Measurements from ENCODE around the gene MPIG6B.

MPIG6B gene

DNA sequence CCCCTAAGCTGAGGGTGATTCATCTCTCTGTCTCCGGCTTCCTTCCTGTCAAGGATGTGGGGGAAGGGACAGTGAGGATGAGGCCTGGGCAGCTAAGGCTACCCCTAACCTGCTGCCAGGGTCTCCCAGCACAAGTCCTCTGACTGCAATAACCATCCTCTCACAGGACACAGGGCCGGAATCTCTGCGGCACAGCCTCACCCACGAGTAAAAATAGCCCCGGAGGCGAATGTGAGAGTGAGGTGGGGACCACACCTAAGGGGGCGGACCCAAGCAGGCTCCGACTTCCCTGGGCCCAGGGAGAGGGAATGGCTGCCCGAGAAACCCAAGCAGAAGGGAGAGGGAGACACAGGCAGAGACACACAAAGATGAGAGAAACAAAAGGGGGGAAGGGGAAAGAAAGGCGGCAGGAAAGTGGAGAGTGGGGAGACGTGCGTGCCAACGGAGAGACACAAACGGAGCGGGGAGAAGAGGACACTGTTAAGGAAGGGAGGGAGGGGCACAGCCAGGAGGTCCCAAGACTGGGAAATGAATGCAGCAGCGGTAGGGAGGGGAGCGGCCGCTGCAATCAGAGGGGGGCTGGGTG lies 11.7 kb downstream of the MPIG6B start:
- ATAC-seq, result peak; percentile 7; the same call in 2 of the 3 replicates

DNA sequence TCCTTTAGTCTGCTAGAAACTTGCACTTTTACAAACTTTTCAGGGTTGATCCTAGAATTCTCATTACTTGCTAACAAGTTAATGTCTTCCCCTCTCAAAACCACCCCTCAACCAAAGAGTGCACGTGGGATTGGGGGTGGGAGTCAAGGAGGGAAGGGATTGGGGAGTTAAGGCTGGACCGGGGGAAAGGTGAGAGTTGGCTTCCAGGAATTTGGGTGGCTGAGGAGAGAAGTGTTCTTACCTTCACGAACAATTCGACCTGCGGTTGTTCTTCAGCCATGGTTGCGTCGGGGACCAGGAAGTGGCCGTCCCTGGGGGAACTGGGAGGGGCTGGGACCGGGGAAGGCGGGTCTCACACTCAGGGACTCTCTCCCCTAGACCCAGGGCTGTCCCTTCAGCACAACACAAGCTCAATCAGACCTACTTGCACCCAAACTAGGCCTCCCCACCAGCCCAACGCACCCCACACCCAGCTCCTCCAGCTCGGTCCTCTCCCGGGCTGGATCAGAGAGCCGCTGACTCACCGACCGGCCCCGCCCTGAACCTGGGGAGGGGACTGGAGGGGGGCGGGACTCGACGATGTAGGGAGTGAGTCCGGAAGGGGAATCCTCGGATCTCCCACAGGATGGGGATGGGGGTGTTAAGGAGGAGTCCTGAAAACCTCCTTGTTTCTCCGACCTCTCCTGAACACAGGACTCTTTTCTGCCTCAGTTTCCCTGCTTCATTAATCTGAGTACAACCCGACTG lies 13.0 kb downstream of the MPIG6B start, which contains the start of gene CLIC1:
Gene CLIC1, minus strand, starts transcription at position 510 of the 747 bp plus-strand sequence. Its CDS starts 230 bp downstream, at position 280.
- ATAC-seq, result peak; percentile 67
- TF ChIP-seq ZNF8 (CRISPR knock-in tag; IDR thresholded peaks at IDR 0.05) (no peak), ZFP3 (CRISPR knock-in tag; IDR thresholded peaks at IDR 0.05) (no peak), ZNF70 (CRISPR knock-in tag; IDR thresholded peaks at IDR 0.05) (no peak), SNAI2 (CRISPR knock-in tag; IDR thresholded peaks at IDR 0.05) (no peak), CSDC2 (CRISPR knock-in tag; IDR thresholded peaks at IDR 0.05) (no peak), TSHZ2 (CRISPR knock-in tag; IDR thresholded peaks at IDR 0.05) (no peak), POU6F1 (CRISPR knock-in tag; IDR thresholded peaks at IDR 0.05; ENCODE audit: borderline replicate concordance, low read depth) (no peak), ZNF565 (CRISPR knock-in tag; conservative IDR thresholded peaks at IDR 0.05; ENCODE audit: low read depth) (no peak), OSR1 (CRISPR knock-in tag; IDR thresholded peaks at IDR 0.05) (no peak), ISL1 (CRISPR knock-in tag; IDR thresholded peaks at IDR 0.05) (no peak), RARB (CRISPR knock-in tag; IDR thresholded peaks at IDR 0.05) (no peak)

More for the DNA sequence above, 11.7 kb downstream of the MPIG6B start:
- no peak for TF ChIP-seq ARNTL (CRISPR knock-in tag; IDR thresholded peaks at IDR 0.05; ENCODE audit: borderline replicate concordance, low read depth)
- no peak for TF ChIP-seq PPARA (CRISPR knock-in tag; IDR thresholded peaks at IDR 0.05; ENCODE audit: borderline replicate concordance)
- no peak for TF ChIP-seq ZC3H10 (CRISPR knock-in tag; IDR thresholded peaks at IDR 0.05)
- TF ChIP-seq POU6F1 (CRISPR knock-in tag; IDR thresholded peaks at IDR 0.05; ENCODE audit: borderline replicate concordance, low read depth), result no peak
- no peak for TF ChIP-seq ZNF565 (CRISPR knock-in tag; conservative IDR thresholded peaks at IDR 0.05; ENCODE audit: low read depth)
- TF ChIP-seq ZFP30 (CRISPR knock-in tag; IDR thresholded peaks at IDR 0.05), result no peak
- TF ChIP-seq PATZ1 (CRISPR knock-in tag; IDR thresholded peaks at IDR 0.05; ENCODE audit: borderline replicate concordance), result no peak
- no peak for TF ChIP-seq CREB5 (CRISPR knock-in tag; IDR thresholded peaks at IDR 0.05; ENCODE audit: low read depth)
- no peak for TF ChIP-seq OSR1 (CRISPR knock-in tag; IDR thresholded peaks at IDR 0.05)
- TF ChIP-seq TCF4 (CRISPR knock-in tag; IDR thresholded peaks at IDR 0.05; ENCODE audit: borderline replicate concordance), result no peak
- no peak for TF ChIP-seq SNAI2 (CRISPR knock-in tag; IDR thresholded peaks at IDR 0.05)
- no peak for TF ChIP-seq ZNF70 (CRISPR knock-in tag; IDR thresholded peaks at IDR 0.05)
- no peak for TF ChIP-seq BACH2 (CRISPR knock-in tag; IDR thresholded peaks at IDR 0.05; ENCODE audit: borderline replicate concordance)
- no peak for TF ChIP-seq TSHZ2 (CRISPR knock-in tag; IDR thresholded peaks at IDR 0.05)
- no peak for TF ChIP-seq CSDC2 (CRISPR knock-in tag; IDR thresholded peaks at IDR 0.05)
